HG03045 (cell line): ENCODE data around the gene PLS3.
"Not testable (repeated sequence)": the region's sequence is repeated elsewhere in the genome, so short reads cannot be mapped to it uniquely, and the experiment has no call there.

Experiments
- ATAC-seq: cut with Tn5 transposase; IDR thresholded peaks from one replicate; pipeline ENCODE4 v1.9.1; 2021; ENCODE audit warnings: mild to moderate bottlenecking, moderate library complexity; ENCODE audit not compliant: unreplicated experiment

The PLS3 gene

DNA sequence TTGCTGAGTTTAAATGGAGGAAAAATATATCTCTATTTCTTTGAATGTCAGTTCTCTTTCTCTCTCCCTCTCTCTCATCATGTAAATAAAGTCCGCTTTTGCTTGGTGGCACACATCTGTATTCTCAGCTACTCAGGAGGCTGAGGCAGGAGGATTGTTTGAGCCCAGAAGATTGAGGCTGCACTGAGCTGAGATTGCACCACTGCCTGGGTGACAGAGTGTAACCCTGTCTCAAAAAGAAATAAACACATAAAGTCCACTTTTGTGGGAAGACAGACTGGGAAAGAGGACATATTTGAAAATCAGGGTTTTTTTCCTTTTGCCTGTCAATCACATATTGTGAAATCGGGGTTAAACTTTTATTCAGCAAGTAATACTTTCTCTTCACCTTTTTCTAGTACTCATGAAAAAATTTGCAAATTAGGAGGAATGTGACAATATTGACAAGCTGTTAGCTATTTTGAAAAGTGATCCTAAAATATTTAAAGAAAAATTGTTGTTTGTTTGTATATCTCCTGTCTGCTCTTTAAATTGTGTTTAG lies 42.6 kb downstream of the PLS3 start:
- ATAC-seq, result no peak

DNA sequence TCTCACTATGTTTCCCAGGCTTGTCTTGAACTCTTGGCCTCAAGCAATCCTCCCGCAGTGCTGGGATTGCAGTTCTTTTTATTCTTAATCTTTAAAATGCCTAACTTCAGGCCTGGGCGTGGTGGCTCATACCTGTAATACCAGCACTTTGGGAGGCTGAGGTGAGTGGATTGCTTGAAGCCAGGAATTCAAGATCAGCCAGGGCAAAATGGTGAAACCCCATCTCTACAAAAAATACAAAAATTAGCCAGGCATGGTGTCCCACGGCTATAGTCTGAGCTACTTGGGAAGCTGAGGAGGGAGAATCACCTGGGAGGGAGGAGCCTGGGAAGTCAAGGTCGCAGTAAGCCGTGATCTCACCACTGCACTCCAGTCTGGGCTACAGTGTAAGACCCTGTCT lies 45.9 kb downstream of the PLS3 start:
- no peak for ATAC-seq

GRCh38 chrX:115609621-115610020 lies 48.6 kb downstream of the PLS3 start:
- no peak for ATAC-seq

- peak; percentile 97 for ATAC-seq
Observed at GRCh38 chrX:115616943-115617563, 56.1 kb downstream of the PLS3 start.

- ATAC-seq, result no peak
Observed at GRCh38 chrX:115622534-115622933, 61.6 kb downstream of the PLS3 start.

- no peak for ATAC-seq
Observed at GRCh38 chrX:115624916-115625315, 63.9 kb downstream of the PLS3 start.

GRCh38 chrX:115625572-115626301 lies 64.8 kb downstream of the PLS3 start:
- no peak for ATAC-seq

GRCh38 chrX:115630204-115630603 lies 69.2 kb downstream of the PLS3 start:
- ATAC-seq, result no peak

DNA sequence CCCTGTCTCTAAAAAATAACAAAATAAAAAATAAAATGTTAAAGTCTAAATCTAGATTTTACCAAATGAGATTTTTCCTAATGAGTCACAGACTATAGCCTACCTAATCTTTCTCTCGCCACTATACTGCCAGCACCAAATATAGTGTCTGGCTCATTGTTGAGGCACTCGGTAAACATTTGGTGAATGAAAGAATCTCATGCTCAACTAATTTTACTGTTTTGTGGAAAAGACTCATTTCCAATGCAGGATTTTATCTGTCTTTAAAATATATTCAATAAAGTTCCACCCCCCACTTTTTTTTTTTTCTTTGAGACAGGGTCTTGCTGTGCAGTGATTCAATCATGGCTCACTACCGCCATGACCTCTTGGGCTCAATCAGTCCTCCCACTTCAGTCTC lies 71.5 kb downstream of the PLS3 start:
- ATAC-seq, result no peak

DNA sequence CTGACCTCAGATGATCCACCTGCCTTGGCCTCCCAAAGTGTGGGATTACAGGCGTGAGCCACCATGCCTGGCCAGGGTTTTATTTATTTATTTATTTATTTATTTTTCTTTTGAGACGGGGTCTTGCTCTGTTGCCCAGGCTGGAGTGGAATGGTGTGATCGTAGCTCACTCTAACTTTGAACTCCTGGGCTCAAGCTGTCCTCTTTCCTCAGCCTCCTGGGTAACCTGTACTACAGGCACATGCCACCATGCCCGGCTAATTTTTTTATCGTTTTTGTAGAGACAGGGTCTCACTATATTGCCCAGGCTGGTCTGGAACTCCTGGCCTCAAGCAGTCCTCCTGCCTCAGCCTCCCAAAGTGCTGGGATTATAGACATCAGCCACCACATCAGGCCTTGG lies 72.4 kb downstream of the PLS3 start:
- not testable (repeated sequence) for ATAC-seq

GRCh38 chrX:115639334-115639880 lies 78.4 kb downstream of the PLS3 start:
- no peak for ATAC-seq

DNA sequence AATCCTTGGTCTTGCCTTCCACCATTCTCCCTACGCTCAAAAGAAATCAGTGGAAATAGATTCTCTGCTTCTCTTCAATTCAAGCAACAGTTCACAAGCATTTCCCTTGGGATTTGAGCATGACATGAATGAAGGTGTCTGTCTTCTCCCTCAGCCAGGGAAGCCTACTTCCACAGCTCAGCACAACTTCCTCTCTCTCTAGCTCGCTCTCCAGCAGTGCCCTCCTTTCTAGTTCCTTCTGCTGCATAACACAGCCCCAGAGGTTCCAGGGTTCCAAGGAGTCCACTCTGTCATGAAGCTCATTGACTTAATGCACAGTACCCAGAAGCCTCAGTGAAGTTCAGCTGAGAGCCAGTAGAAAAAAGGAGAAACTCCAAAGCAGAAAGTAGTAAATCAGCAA lies 81.3 kb downstream of the PLS3 start:
- no peak for ATAC-seq

DNA sequence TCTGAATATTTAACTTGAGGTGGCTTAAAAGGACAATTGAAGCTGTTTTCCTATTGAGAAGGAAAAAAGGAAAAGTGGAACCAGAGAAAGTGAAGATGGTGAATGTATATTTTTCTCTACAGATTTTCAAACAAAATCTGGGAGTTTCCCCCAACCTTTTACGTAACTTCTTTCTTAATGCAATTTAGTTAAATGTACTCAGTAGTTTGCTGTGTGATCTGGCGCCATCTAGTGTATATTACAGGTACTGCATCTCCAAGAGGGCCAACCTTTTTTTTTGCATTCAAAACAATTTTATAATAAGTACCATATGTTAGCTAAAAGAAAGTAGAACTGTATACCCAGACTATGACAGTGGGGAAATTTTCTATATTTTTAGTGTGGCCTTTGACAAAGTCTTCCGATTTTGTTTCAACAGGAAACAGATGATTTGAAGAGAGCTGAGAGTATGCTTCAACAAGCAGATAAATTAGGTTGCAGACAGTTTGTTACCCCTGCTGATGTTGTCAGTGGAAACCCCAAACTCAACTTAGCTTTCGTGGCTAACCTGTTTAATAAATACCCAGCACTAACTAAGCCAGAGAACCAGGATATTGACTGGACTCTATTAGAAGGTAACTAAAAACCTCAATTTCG lies 82.0 kb downstream of the PLS3 start:
- no peak for ATAC-seq

DNA sequence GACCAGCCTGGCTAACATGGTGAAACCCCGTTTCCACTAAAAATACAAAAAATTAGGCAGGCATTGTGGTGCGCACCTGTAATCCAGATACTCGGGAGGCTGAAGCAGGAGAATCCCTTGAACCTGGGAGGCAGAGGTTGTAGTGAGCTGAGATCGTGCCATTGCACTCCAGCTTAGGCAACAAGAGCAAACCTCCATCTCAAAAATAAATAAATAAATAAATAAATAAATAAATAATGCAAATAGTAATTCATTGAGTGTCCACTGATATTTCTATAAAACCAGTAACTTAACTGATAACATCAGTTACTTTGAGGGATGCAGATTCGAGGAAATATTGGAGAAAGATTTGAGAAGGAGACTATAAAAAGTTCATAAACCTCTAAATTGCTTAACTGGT lies 83.4 kb downstream of the PLS3 start:
- not testable (repeated sequence) for ATAC-seq

- no peak for ATAC-seq
Observed at GRCh38 chrX:115649461-115650063, 88.6 kb downstream of the PLS3 start.

GRCh38 chrX:115650449-115650848 lies 89.5 kb downstream of the PLS3 start:
- ATAC-seq, result no peak

- ATAC-seq, result no peak
Observed at GRCh38 chrX:115650916-115651315, 89.9 kb downstream of the PLS3 start.

DNA sequence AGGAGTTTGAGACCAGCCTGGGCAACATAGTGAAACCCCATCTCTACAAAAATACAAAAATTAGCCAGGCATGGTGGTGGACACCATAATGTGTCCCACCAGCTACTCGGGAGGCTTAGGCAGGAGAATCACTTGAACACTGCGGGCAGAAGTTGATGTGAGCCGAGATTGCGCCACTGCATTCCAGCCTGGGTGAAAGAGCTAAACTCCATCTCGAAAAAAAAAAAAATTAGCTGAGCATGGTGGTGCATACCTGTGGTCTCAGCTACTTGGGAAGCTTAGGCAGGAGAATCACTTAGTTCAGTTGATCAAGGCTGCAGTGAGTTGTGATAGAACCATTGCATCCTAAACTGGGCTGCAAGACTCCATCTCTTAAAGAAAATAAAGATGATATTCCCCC lies 91.2 kb downstream of the PLS3 start:
- ATAC-seq, result no peak

DNA sequence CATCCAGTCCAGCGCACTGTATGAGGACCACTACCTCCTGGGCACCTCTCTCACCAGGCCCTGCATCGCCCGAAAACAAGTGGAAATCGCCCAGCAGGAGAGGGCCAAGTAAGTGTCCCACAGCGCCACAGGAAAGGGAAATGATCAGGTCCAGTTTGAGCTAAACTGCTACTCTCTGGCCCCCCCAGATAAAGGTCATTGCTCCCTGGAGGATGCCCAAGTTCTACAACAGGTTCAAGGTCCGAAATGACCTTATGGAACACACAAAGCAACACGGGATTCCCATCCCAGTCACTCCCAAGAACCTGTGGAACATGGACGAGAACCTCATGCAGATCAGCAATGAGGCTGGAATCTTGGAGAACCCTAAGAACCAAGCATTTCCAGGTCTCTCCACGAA lies 104.1 kb downstream of the PLS3 start:
- no peak for ATAC-seq

DNA sequence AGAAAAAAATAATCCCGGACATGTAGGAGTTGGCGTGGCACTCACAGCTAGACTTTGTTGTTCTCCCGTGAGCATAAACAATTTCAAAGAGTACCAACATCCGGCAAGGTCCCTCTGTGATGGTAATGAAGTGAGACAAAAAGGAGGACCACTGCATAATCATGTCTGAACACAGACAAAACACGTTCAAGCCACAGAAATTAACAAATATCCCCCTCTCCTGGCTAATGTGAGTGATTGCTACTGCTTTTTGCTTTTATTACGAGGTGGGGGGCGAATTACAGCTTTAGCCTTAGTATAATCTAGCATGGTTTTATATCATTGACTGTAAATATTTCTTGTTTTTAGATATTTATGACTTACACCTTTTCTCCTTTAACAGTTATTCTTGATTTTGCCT lies 118.5 kb downstream of the PLS3 start:
- ATAC-seq, result no peak

DNA sequence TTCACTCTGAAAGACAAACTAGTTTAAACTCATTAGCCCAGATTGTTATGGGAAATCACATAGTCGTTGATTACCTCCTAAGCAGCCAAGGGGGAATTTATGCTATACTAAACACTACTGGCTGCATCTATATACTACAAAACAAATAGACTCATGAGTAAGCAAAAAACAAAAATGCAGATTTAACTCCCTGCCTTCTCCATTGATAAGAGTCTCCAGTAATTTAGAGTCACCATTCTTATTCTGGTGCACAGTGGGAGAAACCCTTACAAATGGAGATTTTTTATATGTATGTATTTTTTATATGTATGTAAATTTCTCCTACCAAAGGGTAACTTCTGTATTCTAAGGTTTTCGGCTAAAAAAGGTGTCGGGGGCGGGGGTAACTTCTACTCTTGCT lies 126.6 kb downstream of the PLS3 start:
- ATAC-seq, result no peak
